Upper lobe of left lung (tissue), 4 donors: ENCODE measurements around the gene KIRREL3.

ENCODE experiments used
- CTCF ChIP-seq, 6 experiments: fragments of 450-650 bp in 4 of 6; fragments of 200-600 bp in 2 of 6; sonication (generic) in 2 of 6; IDR thresholded peaks; one replicate each; pipeline ENCODE4 v1.5.1; 2016 to 2019; ENCODE audit warnings: antibody characterized with exemption in 6 of 6
- EP300 ChIP-seq, 4 donors: sonication (generic); formaldehyde crosslinking; IDR thresholded peaks; one replicate each; pipeline ENCODE4 v1.5.1; 2017; ENCODE audit warnings: antibody characterized with exemption in 4 of 4, control low read depth in 2 of 4
- POLR2A ChIP-seq, 4 donors: fragments of 450-650 bp; IDR thresholded peaks; one replicate each; pipeline ENCODE4 v1.5.1; 2016 to 2017; ENCODE audit warnings: antibody characterized with exemption in 4 of 4, mild to moderate bottlenecking in 2 of 4
- POLR2AphosphoS5 ChIP-seq, 2 donors: sonication (generic); formaldehyde crosslinking; IDR thresholded peaks; one replicate each; pipeline ENCODE4 v1.5.1; 2017; ENCODE audit warnings: antibody characterized with exemption in 2 of 2

DNA sequence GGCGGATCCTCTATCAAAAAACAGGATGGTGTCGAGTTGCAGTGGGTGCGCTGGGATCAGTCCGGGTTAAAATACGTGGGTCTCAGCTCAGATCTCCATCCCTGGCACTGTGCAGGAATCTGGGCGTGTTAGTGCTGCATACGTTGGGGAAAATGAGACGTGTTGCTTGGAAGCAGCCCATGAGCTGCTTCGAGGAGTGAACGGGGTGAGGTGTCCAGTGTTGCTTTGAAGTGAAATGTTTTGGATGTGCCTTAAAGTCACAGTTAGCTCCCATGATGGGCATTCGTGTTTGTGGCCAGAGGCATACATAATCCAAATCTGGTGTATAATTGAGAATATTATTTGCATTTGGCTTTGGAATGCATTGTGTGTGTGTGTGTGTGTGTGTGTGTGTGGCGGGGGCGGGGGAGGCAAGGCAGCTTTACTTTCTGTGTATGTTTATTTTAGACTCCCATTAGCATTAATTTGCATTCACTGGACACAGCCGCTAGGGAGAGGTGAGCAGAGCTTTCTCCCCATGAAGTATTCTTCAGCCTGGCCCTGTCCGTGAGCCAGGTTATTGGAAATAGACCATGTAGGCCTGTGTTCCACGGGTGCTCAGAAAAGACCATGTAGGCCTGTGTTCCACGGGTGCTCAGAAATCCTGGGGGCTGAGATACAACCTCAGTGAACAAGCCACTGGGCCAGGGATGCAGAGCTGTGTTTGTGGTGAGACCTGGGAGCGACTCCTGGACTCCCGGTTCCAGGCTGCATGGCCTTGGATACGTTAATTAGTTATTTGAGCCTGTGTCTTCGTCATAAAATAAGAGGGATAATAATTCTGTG lies 510.5 kb downstream of the KIRREL3 start:
- no peak for TF ChIP-seq POLR2A (IDR thresholded peaks at IDR 0.05)
- TF ChIP-seq POLR2AphosphoS5 (IDR thresholded peaks at IDR 0.05), result no peak
- no peak for TF ChIP-seq CTCF (IDR thresholded peaks at IDR 0.05)
- no peak for TF ChIP-seq EP300 (IDR thresholded peaks at IDR 0.05)
